ENCODE results near the gene IL5. TPM values are rescaled to one million over a fixed set of nuclear protein-coding genes. Genes with fewer than 3 reads are reported as not detected.

The IL5 gene
- total RNA-seq, 4 donors from 2014 or later = not detected

DNA sequence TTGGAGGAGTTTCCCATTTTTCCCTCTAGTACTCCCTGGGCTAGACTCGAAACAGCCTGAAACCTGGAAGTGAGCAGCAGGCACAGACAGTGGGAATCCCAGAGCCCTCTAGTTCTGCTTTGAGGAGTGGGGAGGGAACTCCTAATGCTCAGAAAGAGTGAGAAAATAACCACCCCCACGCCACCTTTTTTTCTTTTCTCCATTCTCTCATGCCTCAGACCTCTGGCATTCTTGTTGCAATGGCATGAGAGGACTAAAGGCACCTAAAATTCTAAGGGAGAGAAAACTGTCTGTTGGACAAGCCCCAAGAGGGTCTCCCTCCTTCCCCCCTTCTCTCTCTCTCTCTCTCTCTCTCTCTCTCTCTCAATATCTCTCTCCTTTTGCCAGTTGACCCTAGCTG, 37.7 kb downstream of the IL5 start:
- DNase-seq (ENCODE audit: low spot score in 2 of 2) = no peak
- 58 to 68% methylated on average over 2 of the region's 2 CpGs for WGBS, 2 donors
- Histone ChIP-seq H3K27me3 (no peaks in the 10 kb centered on the region), H3K27ac (peak overlapping the region; percentile 32 to 72 (median 52)), H3K4me1 (peaks cover 0 to 46% (median 13%) of the 10 kb centered on the region in 4 donors), H3K9me3 (no peaks in the 10 kb centered on the region), H3K36me3 (no peaks in the 10 kb centered on the region), H3K4me3 (no peak overlapping the region)
- TF ChIP-seq POLR2A (IDR thresholded peaks at IDR 0.05) = no peak
- TF ChIP-seq EP300 (IDR thresholded peaks at IDR 0.05) = no peak
- no peak for TF ChIP-seq CTCF (IDR thresholded peaks at IDR 0.05)

DNA sequence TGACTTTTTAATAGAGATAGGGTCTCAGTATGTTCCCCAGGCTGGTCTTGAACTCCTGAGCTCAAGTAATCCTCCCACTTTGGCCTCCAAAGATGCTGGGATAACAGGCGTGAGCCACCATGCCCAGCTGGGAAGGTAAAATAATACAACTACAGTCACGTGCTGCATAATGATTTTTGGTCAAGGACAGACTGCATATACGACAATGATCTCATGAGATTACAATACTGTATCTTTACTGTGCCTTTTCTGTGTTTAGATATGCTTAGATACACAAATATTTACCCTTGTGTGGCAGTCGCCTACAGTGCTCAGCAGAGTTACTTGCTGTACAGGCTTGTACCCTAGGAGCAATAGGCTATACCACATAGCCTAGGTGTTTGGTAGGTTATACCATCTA, 38.6 kb downstream of the IL5 start:
- peaks cover 0 to 47% (median 13%) of the 10 kb centered on the region in 4 donors for H3K4me1 ChIP-seq
- no peaks in the 10 kb centered on the region for H3K9me3 ChIP-seq
- H3K27ac ChIP-seq = peak overlapping the region in 2 of 4 donors; percentile 61 to 72
- no peak overlapping the region for H3K4me3 ChIP-seq
- 83 to 84% methylated on average over 4 of the region's 4 CpGs for WGBS, 2 donors
- TF ChIP-seq POLR2A (IDR thresholded peaks at IDR 0.05) (no peak), CTCF (IDR thresholded peaks at IDR 0.05) (no peak), EP300 (IDR thresholded peaks at IDR 0.05) (no peak)
- DNase-seq (ENCODE audit: low spot score in 2 of 2) = no peak
- H3K36me3 ChIP-seq = no peaks in the 10 kb centered on the region
- no peaks in the 10 kb centered on the region for H3K27me3 ChIP-seq

DNA sequence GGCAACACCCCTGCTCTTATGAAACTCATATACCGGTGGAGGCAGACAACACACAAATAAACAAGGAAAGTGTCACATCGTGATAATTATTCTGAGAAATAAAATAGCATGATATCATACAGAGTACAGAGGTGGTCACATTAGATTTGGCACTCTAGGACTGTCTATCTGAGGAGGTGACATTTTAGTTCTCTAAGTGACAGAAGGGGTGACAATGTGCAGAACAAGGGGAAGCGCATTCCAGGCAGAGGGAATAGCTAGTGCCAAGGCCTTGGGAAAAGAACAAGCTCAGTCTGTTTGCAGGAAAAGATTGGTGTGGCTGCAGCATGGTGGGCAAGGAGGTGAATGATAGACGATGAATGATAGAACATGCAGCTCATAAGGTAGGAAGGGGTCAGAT, 40.1 kb downstream of the IL5 start:
- no peak for DNase-seq (ENCODE audit: low spot score in 2 of 2)
- Histone ChIP-seq H3K27me3 (no peaks in the 10 kb centered on the region), H3K4me3 (no peak overlapping the region), H3K9me3 (no peaks in the 10 kb centered on the region), H3K27ac (peak overlapping the region in 1 of 4 donors; percentile 91), H3K4me1 (peaks cover 0 to 50% (median 13%) of the 10 kb centered on the region in 4 donors), H3K36me3 (no peaks in the 10 kb centered on the region)
- TF ChIP-seq EP300 (IDR thresholded peaks at IDR 0.05) (no peak), POLR2A (IDR thresholded peaks at IDR 0.05) (no peak), CTCF (IDR thresholded peaks at IDR 0.05) (no peak)
- WGBS, 2 donors = 72 to 83% methylated on average over 4 of the region's 4 CpGs

- peak overlapping the region; percentile 25 to 91 (median 70) for H3K27ac ChIP-seq
- no peaks in the 10 kb centered on the region for H3K9me3 ChIP-seq
- no peaks in the 10 kb centered on the region for H3K36me3 ChIP-seq
- H3K27me3 ChIP-seq = no peaks in the 10 kb centered on the region
- no peak overlapping the region for H3K4me3 ChIP-seq
- TF ChIP-seq EP300 (IDR thresholded peaks at IDR 0.05) (peak in 1 of 2 donors; percentile 6), CTCF (IDR thresholded peaks at IDR 0.05) (no peak)
- H3K4me1 ChIP-seq = peaks cover 0 to 60% (median 22%) of the 10 kb centered on the region in 4 donors
- 48 to 51% methylated on average over 10 of the region's 10 CpGs for WGBS, 2 donors
- no peak for DNase-seq (ENCODE audit: low spot score in 2 of 2)
Observed at GRCh38 chr5:132501961-132502931, 41.1 kb downstream of the IL5 start.

- no peak for TF ChIP-seq POLR2A (IDR thresholded peaks at IDR 0.05)
- no peak for TF ChIP-seq CTCF (IDR thresholded peaks at IDR 0.05)
- no peak for TF ChIP-seq EP300 (IDR thresholded peaks at IDR 0.05)
- no peak for DNase-seq (ENCODE audit: low spot score in 2 of 2)
- Histone ChIP-seq H3K9me3 (no peaks in the 10 kb centered on the region), H3K27me3 (no peaks in the 10 kb centered on the region), H3K4me3 (no peak overlapping the region), H3K4me1 (peaks cover 0 to 62% (median 25%) of the 10 kb centered on the region in 4 donors), H3K27ac (peak overlapping the region; percentile 25 to 91 (median 70)), H3K36me3 (no peaks in the 10 kb centered on the region)
- WGBS, 2 donors = 84 to 88% methylated on average over 4 of the region's 4 CpGs
Observed at GRCh38 chr5:132501629-132501956, 41.7 kb downstream of the IL5 start.
